GM12878 (cell line): ENCODE results near the gene SCN5A. TPM values are rescaled to one million over a fixed set of nuclear protein-coding genes. Genes with fewer than 3 reads are reported as not detected.

Source experiments
- ATAC-seq: fragments of 200-7000 bp; cut with Tn5 transposase; 3 replicates; pipeline ENCODE4 v1.9.1; 2020; ENCODE audit warnings: mild to moderate bottlenecking, moderate library complexity
- BruUV-seq: library from RNA; stranded (reverse); fragments of 400-500 nt; replicated peaks from 2 replicates; lab custom pipeline; 2021; lab: Mats Ljungman, UMichigan
- CTCF ChIA-PET: fragments of 300-600 bp; sonication (Branson Sonifier 250); formaldehyde crosslinking; extraction: SDS; loops from one replicate; lab custom pipeline; 2021; ENCODE audit warnings: inconsistent platforms; lab: Yijun Ruan, JAX
- POLR2A ChIA-PET: fragments of 350-600 bp; formaldehyde crosslinking; extraction: SDS; loops from one replicate; lab custom pipeline; 2021; ENCODE audit warnings: inconsistent platforms; lab: Charles Lee
- RAD21 ChIA-PET: fragments of 300-600 bp; sonication (Branson Sonifier 250); formaldehyde crosslinking; loops from one replicate; lab custom pipeline; 2023; ENCODE audit warnings: antibody characterized with exemption; ENCODE audit not compliant: unreplicated experiment; lab: Charles Lee
- SMC1A ChIA-PET: fragments of 300-600 bp; sonication (Branson Sonifier 250); formaldehyde crosslinking; loops from one replicate; lab custom pipeline; 2023; ENCODE audit not compliant: unreplicated experiment, uncharacterized antibody; lab: Charles Lee
- DNase-seq: peaks from one replicate; pipeline ENCODE4 v3.0.0-alpha.2; 2011; ENCODE audit warnings: low read depth, low spot score
- FAIRE-seq: peaks from 3 replicates; lab custom pipeline; 2011; peaks lifted over from hg19 to GRCh38; lab: Jason Lieb, UNC
- H2AFZ ChIP-seq: 2 replicates; pipeline ENCODE4 v1.6.0; 2011; ENCODE audit warnings: low read depth, low read length, control low read depth; ENCODE audit not compliant: control insufficient read depth
- H3K27ac ChIP-seq: 2 replicates; pipeline ENCODE4 v1.5.1; 2011; ENCODE audit warnings: control low read depth; ENCODE audit not compliant: control insufficient read depth, insufficient read depth
- H3K27me3 ChIP-seq, 2 experiments: replicated peaks in 1 of 2; 2 replicates each; pipeline versions ENCODE4 v1.6.0 to v1.6.1; 2011; ENCODE audit warnings: low read length in 1 of 2; ENCODE audit not compliant: control insufficient read depth in 2 of 2, insufficient read depth in 2 of 2
- H3K36me3 ChIP-seq, 2 experiments: 2 replicates each; pipeline ENCODE4 v1.5.1; 2011; ENCODE audit warnings: low read length in 1 of 2; ENCODE audit not compliant: control insufficient read depth in 2 of 2, insufficient read depth in 2 of 2
- H3K4me1 ChIP-seq: 2 replicates; pipeline ENCODE4 v1.6.1; 2011; ENCODE audit warnings: mild to moderate bottlenecking, low read length, moderate library complexity, mixed read lengths; ENCODE audit not compliant: control insufficient read depth, insufficient read depth
- H3K4me2 ChIP-seq: 2 replicates; pipeline ENCODE4 v1.6.0; 2011; ENCODE audit warnings: control low read depth; ENCODE audit not compliant: control insufficient read depth, insufficient read depth
- H3K4me3 ChIP-seq: fragments of 200-600 bp; sonication (generic); 2 replicates; pipeline ENCODE4 v1.5.1; 2016
- H3K79me2 ChIP-seq: 2 replicates; pipeline ENCODE4 v1.6.0; 2011; ENCODE audit warnings: low read length; ENCODE audit not compliant: control insufficient read depth, insufficient read depth
- H3K9ac ChIP-seq: 2 replicates; pipeline ENCODE4 v1.8.0; 2011; ENCODE audit warnings: low read length, control low read depth, mixed read lengths; ENCODE audit not compliant: control insufficient read depth, insufficient read depth
- H3K9me3 ChIP-seq: replicated peaks from 3 replicates; pipeline ENCODE4 v1.5.1; 2011; ENCODE audit warnings: mild to moderate bottlenecking, low read length; ENCODE audit not compliant: control insufficient read depth, insufficient read depth
- H4K20me1 ChIP-seq: 2 replicates; pipeline ENCODE4 v1.6.0; 2011; ENCODE audit not compliant: control insufficient read depth, insufficient read depth
- CUX1 ChIP-seq: IDR thresholded peaks from 2 replicates; pipeline ENCODE4 v1.6.1; 2012; ENCODE audit warnings: improper control_type of control experiment, low read depth, low read length; ENCODE audit not compliant: insufficient replicate concordance
- FOXK2 ChIP-seq: fragments of 450-650 bp; IDR thresholded peaks from 2 replicates; pipeline ENCODE4 v1.6.1; 2017; ENCODE audit warnings: mild to moderate bottlenecking, moderate library complexity
- HDAC2 ChIP-seq: fragments of 200-600 bp; sonication (generic); IDR thresholded peaks from 2 replicates; pipeline ENCODE4 v1.6.1; 2017
- MAX ChIP-seq: IDR thresholded peaks from 2 replicates; pipeline ENCODE4 v1.6.1; 2012; ENCODE audit warnings: low read depth, low read length, improper control_type of control experiment
- RAD21 ChIP-seq: IDR thresholded peaks from 2 replicates; pipeline ENCODE4 v1.6.1; 2011; ENCODE audit warnings: mild to moderate bottlenecking, low read depth, low read length, moderate library complexity; ENCODE audit not compliant: insufficient read depth
- TARDBP ChIP-seq: IDR thresholded peaks from 2 replicates; pipeline ENCODE4 v1.6.1; 2016; ENCODE audit warnings: borderline replicate concordance
- TCF12 ChIP-seq: IDR thresholded peaks from 2 replicates; pipeline ENCODE4 v1.6.1; 2011; ENCODE audit warnings: low read depth, mild to moderate bottlenecking, low read length
- YY1 ChIP-seq: IDR thresholded peaks from 2 replicates; pipeline ENCODE4 v1.6.1; 2011; ENCODE audit warnings: low read depth, mild to moderate bottlenecking, low read length
- ZBED1 ChIP-seq: IDR thresholded peaks from 2 replicates; pipeline ENCODE4 v1.6.1; 2016; ENCODE audit warnings: borderline replicate concordance
- WGBS: methylation state at CpG from one replicate; pipeline ENCODE4 v1.1.6; 2016; ENCODE audit warnings: low lambda C conversion rate; ENCODE audit not compliant: insufficient replicate concordance, insufficient coverage; ENCODE audit errors: missing lambda C conversion rate; 5-methylcytosine and 5-hydroxymethylcytosine counted together
- in situ Hi-C: fragments of 300-500 bp; cut with MboI; formaldehyde crosslinking; loops from 9 replicates; pipeline ENCODE4 v1.14.3; 2018; ENCODE audit warnings: mixed read lengths
- intact Hi-C: fragments of 100-400 bp; cut with micrococcal nuclease; formaldehyde crosslinking; loops from one replicate; pipeline ENCODE4 v1.14.2; 2022; ENCODE audit not compliant: unreplicated experiment
- polyA plus RNA-seq, 11 experiments: library from polyadenylated mRNA; depleted of rRNA in 4 of 11; unstranded in 6 of 11; stranded (reverse) in 5 of 11; fragments of >200 nt; fragmentation: Nextera tagmentation in 4 of 11; fragmentation: Illumina TruSeq in 1 of 11; extraction: Ambion mirVana in 4 of 11; extraction: Trizol in 1 of 11; gene quantifications; 1 replicate in 1 of 11; 2 replicates in 10 of 11; pipeline versions ENCODE4 v1.2.1 to v1.2.3, GENCODE V29; 2011 to 2016; ENCODE audit warnings: inconsistent platforms in 2 of 11, missing spikeins in 2 of 11, low read depth in 1 of 11
- total RNA-seq, 4 experiments: library from RNA; depleted of rRNA in 3 of 4; stranded (reverse); fragments of >200 nt in 3 of 4; fragmentation: Illumina TruSeq in 1 of 4; extraction: Trizol in 1 of 4; gene quantifications; 2 replicates each; pipeline versions ENCODE4 v1.2.1 to v1.2.3, GENCODE V29; 2013 to 2021
- TF ChIP-seq, protein P1 (sequence below): IDR thresholded peaks from 2 replicates; pipeline ENCODE4 v1.6.1; 2011; ENCODE audit warnings: mild to moderate bottlenecking, low read depth, low read length, moderate library complexity; ENCODE audit not compliant: insufficient replicate concordance
- TF ChIP-seq, protein P2 (sequence below): fragments of 150-350 bp; IDR thresholded peaks from 2 replicates; pipeline ENCODE4 v1.6.1; 2016; ENCODE audit warnings: low read depth, low read length

SCN5A gene
- total and polyA plus RNA-seq, 10 of the 15 experiments (the other 5 are each of a cell fraction or from before 2014, with no cell fraction given): not detected

DNA sequence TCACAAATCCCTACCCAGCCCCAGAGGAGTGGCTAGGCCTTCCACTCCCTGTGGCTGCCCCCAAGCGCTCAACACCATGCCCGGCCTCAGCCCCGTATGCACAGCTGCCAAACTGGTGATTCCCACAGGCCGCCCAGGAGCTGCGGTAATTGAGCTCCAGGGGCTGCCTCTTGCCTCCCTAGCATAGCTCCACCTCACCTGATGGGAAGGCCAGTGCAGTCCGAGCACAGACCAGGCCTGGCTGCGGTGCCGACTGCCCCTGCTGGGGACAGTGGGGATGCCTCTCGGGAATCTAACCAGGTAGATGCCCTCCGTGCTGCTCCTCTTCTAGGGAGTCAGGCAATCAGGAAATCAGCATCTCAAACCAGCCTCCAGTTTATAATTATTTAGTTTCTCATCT is 25.9 kb downstream of the SCN5A start:
- in situ Hi-C loops: no loop called here
- ChIA-PET RAD21 (no interaction called here), POLR2A (no interaction called here), CTCF (no interaction called here), SMC1A (no interaction called here)
- H3K36me3 ChIP-seq: no peaks in the 10 kb centered on the region
- H3K9me3 ChIP-seq: no peaks in the 10 kb centered on the region
- H4K20me1 ChIP-seq: no peaks in the 10 kb centered on the region
- DNase-seq: no peak
- ATAC-seq: no peak
- no peak overlapping the region for H3K4me3 ChIP-seq
- FAIRE-seq: no peak
- intact Hi-C loops: no loop called here
- H3K27me3 ChIP-seq: peaks cover 0 to 1% of the 10 kb centered on the region in 2 experiments; a peak in 2 of 4 replicates
- no peaks in the 10 kb centered on the region for H3K4me1 ChIP-seq
- no TSS peak for BruUV-seq
- no peak overlapping the region for H3K9ac ChIP-seq
- H3K79me2 ChIP-seq: no peaks in the 10 kb centered on the region
- no peak overlapping the region for H3K4me2 ChIP-seq
- WGBS: 47% methylated on average over 10 of the region's 10 CpGs
- H3K27ac ChIP-seq: no peak overlapping the region
- no peak overlapping the region for H2AFZ ChIP-seq
- TF ChIP-seq FOXK2 (no peak), YY1 (no peak), HDAC2 (no peak), CUX1 (no peak), ZBED1 (no peak), RAD21 (no peak), MAX (no peak), TARDBP (no peak), TCF12 (no peak)
- TF ChIP-seq, protein P1, sequence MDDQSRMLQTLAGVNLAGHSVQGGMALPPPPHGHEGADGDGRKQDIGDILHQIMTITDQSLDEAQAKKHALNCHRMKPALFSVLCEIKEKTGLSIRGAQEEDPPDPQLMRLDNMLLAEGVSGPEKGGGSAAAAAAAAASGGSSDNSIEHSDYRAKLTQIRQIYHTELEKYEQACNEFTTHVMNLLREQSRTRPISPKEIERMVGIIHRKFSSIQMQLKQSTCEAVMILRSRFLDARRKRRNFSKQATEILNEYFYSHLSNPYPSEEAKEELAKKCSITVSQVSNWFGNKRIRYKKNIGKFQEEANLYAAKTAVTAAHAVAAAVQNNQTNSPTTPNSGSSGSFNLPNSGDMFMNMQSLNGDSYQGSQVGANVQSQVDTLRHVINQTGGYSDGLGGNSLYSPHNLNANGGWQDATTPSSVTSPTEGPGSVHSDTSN: no peak
- TF ChIP-seq, protein P2, sequence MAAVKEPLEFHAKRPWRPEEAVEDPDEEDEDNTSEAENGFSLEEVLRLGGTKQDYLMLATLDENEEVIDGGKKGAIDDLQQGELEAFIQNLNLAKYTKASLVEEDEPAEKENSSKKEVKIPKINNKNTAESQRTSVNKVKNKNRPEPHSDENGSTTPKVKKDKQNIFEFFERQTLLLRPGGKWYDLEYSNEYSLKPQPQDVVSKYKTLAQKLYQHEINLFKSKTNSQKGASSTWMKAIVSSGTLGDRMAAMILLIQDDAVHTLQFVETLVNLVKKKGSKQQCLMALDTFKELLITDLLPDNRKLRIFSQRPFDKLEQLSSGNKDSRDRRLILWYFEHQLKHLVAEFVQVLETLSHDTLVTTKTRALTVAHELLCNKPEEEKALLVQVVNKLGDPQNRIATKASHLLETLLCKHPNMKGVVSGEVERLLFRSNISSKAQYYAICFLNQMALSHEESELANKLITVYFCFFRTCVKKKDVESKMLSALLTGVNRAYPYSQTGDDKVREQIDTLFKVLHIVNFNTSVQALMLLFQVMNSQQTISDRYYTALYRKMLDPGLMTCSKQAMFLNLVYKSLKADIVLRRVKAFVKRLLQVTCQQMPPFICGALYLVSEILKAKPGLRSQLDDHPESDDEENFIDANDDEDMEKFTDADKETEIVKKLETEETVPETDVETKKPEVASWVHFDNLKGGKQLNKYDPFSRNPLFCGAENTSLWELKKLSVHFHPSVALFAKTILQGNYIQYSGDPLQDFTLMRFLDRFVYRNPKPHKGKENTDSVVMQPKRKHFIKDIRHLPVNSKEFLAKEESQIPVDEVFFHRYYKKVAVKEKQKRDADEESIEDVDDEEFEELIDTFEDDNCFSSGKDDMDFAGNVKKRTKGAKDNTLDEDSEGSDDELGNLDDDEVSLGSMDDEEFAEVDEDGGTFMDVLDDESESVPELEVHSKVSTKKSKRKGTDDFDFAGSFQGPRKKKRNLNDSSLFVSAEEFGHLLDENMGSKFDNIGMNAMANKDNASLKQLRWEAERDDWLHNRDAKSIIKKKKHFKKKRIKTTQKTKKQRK: no peak
